ENCODE results near the gene IER2.

The IER2 gene

DNA sequence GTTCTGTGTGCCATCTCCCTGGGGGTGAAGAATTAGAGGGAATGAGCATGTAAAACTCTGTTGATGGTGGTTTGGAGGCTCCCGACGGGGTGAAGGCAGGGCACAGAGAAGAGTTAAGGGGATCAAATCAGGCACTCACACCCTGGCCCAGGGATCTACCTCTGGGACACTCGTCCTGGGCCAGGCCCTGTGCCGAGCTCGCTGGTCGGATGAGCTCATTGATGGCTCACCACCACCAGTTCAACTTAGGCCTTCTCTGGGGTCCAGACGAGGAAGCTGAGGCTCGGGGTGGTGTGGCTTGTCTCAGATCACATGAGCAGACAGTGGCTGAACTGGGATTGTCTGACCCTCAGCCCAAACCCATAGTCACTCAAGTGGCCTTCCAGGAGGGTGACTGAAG is 30.6 kb upstream of the IER2 start:
- DNase-seq: peak; percentile 40

DNA sequence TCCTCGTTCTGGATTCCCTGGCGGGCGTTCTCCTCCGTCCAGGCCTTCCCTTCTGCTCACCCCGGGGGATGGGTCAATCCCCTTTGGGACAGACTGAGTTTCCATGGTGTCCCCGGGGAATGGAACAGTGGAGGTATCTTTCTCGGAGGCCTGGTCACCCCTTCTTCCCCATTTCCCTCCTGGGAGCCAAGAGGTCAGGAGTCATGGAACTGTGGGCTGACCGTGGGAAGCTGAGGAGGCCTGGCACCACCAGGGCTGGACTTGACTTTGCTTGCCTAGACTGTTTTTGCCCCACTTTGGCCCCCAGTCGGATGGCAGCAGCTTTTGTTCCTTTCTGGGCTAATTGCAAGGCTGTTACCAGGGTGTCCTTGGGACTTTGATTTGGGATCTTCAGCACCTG is 30.2 kb upstream of the IER2 start:
- no peak for DNase-seq

DNA sequence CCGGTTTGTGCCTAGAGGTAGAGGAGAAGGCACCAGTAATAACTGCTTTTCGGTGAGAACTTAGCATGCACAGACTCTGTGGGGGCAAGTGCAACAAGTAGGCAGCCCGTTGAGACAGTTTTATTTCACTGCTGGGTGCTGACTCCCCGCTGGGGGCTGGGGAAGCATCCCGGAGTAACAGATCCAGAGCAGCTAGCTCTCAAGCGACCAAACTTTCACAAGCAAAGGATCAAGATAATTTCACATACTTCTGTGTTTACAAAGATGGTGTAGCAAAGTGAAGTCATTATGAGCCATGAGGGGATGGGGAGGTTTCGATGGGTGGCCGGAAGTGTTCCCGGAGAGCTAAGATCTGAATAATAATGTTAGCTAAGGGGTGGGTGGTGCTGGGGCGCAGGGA is 29.4 kb upstream of the IER2 start:
- DNase-seq: peak; percentile 69

DNA sequence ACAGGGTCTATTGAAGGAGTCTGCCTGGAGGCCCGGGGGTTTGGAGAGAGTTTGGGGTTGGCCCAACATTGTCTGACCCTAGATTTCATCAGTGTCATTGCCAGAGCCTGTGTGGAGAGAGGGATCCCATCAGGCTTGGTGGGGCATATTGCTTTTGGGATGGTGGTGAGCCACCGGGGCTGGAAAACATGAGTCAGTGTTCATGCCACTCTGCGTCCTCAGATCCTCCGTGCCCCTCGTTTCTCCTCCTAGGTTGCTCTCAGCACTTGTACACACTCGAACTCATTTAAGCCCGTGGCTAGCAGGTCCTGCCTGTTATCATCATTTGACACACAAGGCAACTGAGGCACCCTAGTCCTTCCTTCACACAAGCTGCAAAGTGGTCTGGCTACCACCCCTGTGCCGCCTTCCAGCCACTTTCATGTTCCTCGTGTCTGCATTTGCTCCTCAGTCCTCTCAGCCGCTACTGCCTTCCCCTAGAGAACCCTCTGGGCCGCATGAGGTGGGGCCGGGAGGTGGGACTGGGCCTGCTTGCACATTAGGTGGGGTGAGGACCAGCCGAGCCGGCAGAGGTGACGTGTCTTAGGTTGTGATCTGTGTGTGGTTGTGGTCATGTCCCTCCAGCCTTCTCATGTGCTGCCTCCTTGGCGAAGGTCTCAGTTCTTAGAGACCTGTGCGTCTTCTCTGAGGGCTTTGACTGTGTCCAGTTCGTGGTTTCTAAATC is 28.5 kb upstream of the IER2 start:
- no peak for DNase-seq

DNA sequence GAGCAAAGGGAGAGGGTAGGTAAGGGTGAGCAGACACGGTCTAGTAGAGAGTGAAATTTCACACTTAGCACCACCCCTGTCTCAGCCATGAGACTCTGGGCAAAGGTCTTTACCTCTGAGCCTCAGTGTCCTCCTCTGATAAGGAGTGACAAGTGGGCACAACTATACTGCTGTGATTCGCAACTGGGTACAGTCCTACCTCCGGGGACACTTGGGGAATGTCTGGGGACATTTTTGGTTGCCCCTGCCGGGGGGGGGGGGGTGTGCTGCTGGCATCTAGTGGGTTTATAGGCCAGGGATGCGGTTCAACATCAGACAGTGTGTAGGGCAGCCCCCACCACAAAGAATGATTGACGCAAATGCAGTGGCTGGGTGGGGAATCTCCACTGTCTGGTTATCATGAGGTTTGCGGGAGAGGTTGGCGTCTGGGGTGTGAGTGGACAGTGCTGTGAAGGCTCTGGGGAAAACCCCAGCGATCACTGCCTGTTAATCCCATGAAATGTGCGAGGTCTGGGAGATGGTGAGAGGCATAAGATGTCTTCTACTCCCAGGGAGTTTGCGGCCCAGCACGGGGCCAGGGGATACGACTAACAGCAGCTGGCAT is 27.8 kb upstream of the IER2 start:
- DNase-seq: no peak

DNA sequence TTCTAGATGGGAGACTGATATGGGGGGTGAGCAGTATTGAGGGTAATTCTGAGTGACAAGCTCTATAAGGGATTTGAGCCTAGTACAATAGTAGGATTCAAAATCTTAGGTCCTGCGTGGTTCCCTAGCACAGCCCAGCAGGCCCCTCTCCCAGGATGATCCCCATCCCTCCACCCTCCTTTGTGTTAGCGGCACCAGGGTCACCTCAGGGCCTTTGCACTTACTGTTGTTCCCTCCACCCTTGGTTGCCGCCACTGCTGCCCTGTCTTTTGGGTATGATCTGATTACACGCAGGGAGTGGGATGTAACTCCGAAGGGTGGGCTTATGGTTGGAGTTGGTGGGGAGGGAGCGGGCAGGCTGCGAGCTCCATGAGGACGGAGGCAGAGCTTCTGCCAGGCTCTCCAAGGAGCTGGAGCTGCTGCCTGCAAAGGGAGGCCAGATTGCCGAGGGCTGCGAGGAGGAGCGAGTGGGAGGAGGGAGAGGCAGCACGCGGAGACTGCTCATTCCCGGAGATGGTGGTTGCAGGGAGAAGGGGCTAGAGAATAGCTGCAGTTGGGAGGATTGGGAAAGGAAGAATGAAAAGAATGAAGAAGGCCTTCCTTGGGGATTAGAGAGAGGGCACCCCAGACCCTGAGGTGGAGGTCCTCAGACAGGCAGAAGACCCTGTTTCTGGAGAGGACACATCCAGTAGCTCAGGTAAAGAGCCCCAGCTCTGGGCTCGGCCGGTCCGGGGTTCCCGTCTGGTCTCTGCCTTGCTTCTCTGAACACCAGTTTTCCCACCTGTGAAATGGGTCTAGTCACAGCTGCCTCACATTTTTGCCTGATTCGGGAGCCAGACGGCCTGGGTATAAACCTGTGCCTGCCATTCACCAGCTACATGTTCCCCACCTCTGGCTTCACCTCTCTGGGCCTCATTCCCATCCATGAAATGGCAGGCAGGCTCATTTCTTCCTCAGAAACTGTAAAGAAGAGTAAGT is 26.9 kb upstream of the IER2 start:
- no peak for DNase-seq

DNA sequence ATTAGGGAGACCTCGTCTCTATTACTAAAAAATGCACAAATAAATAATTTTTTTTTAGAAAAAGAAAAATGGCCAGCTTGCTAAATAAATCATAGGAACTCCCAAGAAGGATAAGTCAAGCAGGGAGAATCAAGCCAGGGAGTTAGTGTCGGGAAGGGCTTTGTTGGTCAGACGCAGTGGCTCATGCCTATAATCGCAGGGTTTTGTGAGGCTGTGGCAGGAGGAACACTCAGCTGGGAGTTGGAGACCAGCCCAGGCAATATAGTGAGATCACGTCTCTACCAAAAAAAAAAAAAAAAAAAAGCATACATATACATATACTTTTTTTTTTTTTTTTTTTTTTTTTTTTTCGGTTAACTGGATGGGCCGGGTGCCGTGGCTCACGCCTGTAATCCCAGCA is 23.2 kb upstream of the IER2 start:
- no peak for DNase-seq

GRCh38 chr19:13127811-13128575 is 22.2 kb upstream of the IER2 start:
- no peak for DNase-seq

DNA sequence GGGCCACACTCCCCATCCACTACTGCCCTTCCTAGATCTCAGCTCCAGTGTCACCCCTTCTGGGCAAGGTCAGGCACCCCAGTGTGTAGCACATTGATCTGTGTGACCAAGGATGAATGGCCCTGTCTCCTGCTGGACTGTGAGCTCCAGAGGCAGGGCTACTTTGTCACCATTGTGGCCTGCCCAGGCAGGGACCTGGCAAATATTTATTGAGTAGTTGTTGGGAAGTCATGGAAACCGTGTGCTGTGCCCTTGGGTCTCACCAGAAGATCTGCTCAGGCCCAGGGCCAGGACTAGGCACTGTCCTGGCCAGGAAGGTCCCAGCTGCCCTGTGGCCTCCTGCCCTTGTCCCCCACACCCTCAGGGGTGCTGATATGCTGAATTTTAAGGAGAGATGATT is 21.6 kb upstream of the IER2 start:
- no peak for DNase-seq

GRCh38 chr19:13129384-13129783 is 20.8 kb upstream of the IER2 start:
- DNase-seq: no peak

- no peak for DNase-seq
These were observed 19.2 kb upstream of the IER2 start for GRCh38 chr19:13130886-13131490.

- peak; percentile 82 for DNase-seq
These were observed 17.6 kb upstream of the IER2 start for GRCh38 chr19:13132471-13133180.

- no peak for DNase-seq
These were observed 16.9 kb upstream of the IER2 start for GRCh38 chr19:13133241-13133870.

GRCh38 chr19:13134626-13135025 is 15.6 kb upstream of the IER2 start:
- no peak for DNase-seq

GRCh38 chr19:13135068-13136062 is 14.8 kb upstream of the IER2 start:
- no peak for DNase-seq

GRCh38 chr19:13137290-13137794 is 12.9 kb upstream of the IER2 start:
- no peak for DNase-seq

- no peak for DNase-seq
These were observed 11.9 kb upstream of the IER2 start for GRCh38 chr19:13138171-13138915.

GRCh38 chr19:13138916-13139198 is 11.4 kb upstream of the IER2 start:
- DNase-seq: no peak

DNA sequence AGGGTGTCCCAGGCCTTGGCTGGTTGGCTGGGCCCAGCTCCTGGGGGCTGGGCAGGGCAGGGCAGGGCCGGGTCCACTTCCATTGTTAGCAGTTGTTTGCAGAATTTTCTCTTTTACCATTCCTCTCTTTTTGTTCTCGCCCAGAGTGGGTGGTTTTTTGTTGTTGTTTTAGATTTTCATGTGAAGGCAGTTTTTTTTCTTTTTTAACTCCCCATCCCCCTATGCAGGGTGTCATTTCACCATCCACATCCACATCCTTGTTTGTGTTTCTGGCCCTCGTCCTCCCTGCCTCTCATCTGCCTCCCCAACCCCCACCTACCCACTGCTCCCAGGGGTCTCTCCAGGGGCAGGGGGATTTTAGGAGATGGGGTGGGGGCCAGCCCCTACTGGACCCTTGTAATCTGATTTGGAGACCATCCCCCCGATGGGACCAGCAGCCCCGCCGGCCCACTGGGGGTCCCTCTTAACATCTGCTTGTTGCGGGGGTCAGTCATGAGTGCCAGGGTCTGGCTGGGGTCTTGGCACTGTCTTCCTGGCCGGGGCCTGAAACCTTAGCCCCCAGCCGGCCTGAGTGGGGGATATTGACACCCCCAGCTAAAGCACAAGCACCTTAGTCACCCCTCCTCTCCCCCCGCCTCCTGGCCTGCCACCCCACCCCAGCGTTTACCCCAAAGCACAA is 10.4 kb upstream of the IER2 start:
- no peak for DNase-seq
